ENCODE measurements around the gene UPF3A. TPM values are rescaled to one million over a fixed set of nuclear protein-coding genes. Genes with fewer than 3 reads are reported as not detected.

The UPF3A gene
- total and polyA plus RNA-seq, 10 donors = 33.0 to 59.7 (median 49.1) TPM

GRCh38 chr13:114288157-114288591 is 6.8 kb downstream of the UPF3A start:
- TF ChIP-seq, protein P1, sequence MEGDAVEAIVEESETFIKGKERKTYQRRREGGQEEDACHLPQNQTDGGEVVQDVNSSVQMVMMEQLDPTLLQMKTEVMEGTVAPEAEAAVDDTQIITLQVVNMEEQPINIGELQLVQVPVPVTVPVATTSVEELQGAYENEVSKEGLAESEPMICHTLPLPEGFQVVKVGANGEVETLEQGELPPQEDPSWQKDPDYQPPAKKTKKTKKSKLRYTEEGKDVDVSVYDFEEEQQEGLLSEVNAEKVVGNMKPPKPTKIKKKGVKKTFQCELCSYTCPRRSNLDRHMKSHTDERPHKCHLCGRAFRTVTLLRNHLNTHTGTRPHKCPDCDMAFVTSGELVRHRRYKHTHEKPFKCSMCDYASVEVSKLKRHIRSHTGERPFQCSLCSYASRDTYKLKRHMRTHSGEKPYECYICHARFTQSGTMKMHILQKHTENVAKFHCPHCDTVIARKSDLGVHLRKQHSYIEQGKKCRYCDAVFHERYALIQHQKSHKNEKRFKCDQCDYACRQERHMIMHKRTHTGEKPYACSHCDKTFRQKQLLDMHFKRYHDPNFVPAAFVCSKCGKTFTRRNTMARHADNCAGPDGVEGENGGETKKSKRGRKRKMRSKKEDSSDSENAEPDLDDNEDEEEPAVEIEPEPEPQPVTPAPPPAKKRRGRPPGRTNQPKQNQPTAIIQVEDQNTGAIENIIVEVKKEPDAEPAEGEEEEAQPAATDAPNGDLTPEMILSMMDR (IDR thresholded peaks at IDR 0.05 in 8 of 11, conservative IDR thresholded peaks at IDR 0.05 in 3 of 11) = no peak
- TF ChIP-seq POLR2A (IDR thresholded peaks at IDR 0.05) = no peak
- no peak for TF ChIP-seq POLR2AphosphoS5 (IDR thresholded peaks at IDR 0.05)
- Histone ChIP-seq H3K27ac (no peak overlapping the region), H3K36me3 (peaks cover 0 to 96% (median 58%) of the 10 kb centered on the region in 6 donors), H3K27me3 (replicated peaks in 1 of 7) (no peaks in the 10 kb centered on the region), H3K4me1 (peaks cover 5 to 24% (median 13%) of the 10 kb centered on the region in 6 donors), H3K4me3 (no peak overlapping the region), H3K9me3 (no peaks in the 10 kb centered on the region)
- peak; percentile 51 for DNase-seq
- WGBS, 5 donors = 79 to 89% (median 85%) methylated on average over 8 of the region's 8 CpGs
- intact Hi-C loops (cut with DNase I; ENCODE audit: low total_unique reads) = no loop called here

GRCh38 chr13:114296448-114296847 is 15.0 kb downstream of the UPF3A start:
- DNase-seq = peak; percentile 11
- Histone ChIP-seq H3K9me3 (no peaks in the 10 kb centered on the region), H3K4me3 (no peak overlapping the region), H3K36me3 (peaks cover 0 to 100% (median 63%) of the 10 kb centered on the region in 6 donors), H3K27ac (no peak overlapping the region), H3K27me3 (replicated peaks in 1 of 7) (no peaks in the 10 kb centered on the region), H3K4me1 (no peaks in the 10 kb centered on the region)
- TF ChIP-seq POLR2AphosphoS5 (IDR thresholded peaks at IDR 0.05) (no peak), POLR2A (IDR thresholded peaks at IDR 0.05) (no peak)
- TF ChIP-seq, protein P1 (IDR thresholded peaks at IDR 0.05 in 8 of 11, conservative IDR thresholded peaks at IDR 0.05 in 3 of 11) = no peak
- 84 to 96% (median 91%) methylated on average over 10 of the region's 10 CpGs for WGBS, 5 donors
- intact Hi-C loops (cut with DNase I; ENCODE audit: low total_unique reads) = no loop called here

DNA sequence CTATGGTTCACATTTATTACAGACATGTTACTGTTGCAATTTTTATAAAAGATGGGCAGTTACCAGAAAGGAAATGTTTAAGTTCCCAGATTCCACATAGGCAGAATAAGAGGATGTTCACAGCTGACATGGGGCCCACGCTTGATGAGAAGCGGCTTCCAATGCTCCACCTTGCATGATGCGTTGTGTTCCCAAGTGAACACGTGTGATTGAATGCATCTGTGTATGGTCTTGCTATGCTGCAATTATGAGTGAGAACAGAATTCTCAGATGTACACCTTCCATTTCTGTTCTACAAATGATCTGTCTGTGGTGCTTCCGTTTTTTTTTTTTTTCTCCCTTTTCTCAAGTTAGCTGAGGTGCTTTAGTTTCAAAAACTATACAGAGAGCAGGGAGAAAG is 15.5 kb downstream of the UPF3A start:
- Histone ChIP-seq H3K27me3 (replicated peaks in 1 of 7) (no peaks in the 10 kb centered on the region), H3K27ac (no peak overlapping the region), H3K9me3 (no peaks in the 10 kb centered on the region), H3K4me3 (no peak overlapping the region), H3K36me3 (peaks cover 0 to 100% (median 63%) of the 10 kb centered on the region in 6 donors), H3K4me1 (no peaks in the 10 kb centered on the region)
- WGBS, 5 donors = 84 to 93% (median 87%) methylated on average over 5 of the region's 5 CpGs
- TF ChIP-seq POLR2A (IDR thresholded peaks at IDR 0.05) = no peak
- no peak for DNase-seq
- intact Hi-C loops (cut with DNase I; ENCODE audit: low total_unique reads) = no loop called here

- 89 to 94% (median 92%) methylated on average over 12 of the region's 12 CpGs for WGBS, 5 donors
- no peak overlapping the region for H3K4me3 ChIP-seq
- H3K4me1 ChIP-seq = no peaks in the 10 kb centered on the region
- DNase-seq = peak; percentile 20
- H3K27me3 ChIP-seq (replicated peaks in 1 of 7) = no peaks in the 10 kb centered on the region
- peaks cover 0 to 100% (median 68%) of the 10 kb centered on the region in 6 donors for H3K36me3 ChIP-seq
- H3K9me3 ChIP-seq = no peaks in the 10 kb centered on the region
- no peak overlapping the region for H3K27ac ChIP-seq
- TF ChIP-seq POLR2AphosphoS5 (IDR thresholded peaks at IDR 0.05) = no peak
- TF ChIP-seq, protein P1 (IDR thresholded peaks at IDR 0.05 in 8 of 11, conservative IDR thresholded peaks at IDR 0.05 in 3 of 11) = no peak
- no peak for TF ChIP-seq POLR2A (IDR thresholded peaks at IDR 0.05)
- intact Hi-C loops (cut with DNase I; ENCODE audit: low total_unique reads) = no loop called here
Observed at GRCh38 chr13:114298866-114299265, 17.5 kb downstream of the UPF3A start.
